Tibial nerve (tissue), 4 donors: ENCODE measurements around the gene CHN1. TPM values are rescaled to one million over a fixed set of nuclear protein-coding genes. Genes with fewer than 3 reads are reported as not detected.

Experiments used
- DNase-seq, 2 donors: peaks; one replicate each; pipeline ENCODE4 v3.0.0-alpha.2; 2019; ENCODE audit warnings: low spot score in 2 of 2
- H3K27ac ChIP-seq, 4 donors: fragments of 200-600 bp; sonication (generic) in 3 of 4; one replicate each; pipeline ENCODE4 v1.5.1; 2017 to 2019; ENCODE audit warnings: mild to moderate bottlenecking in 1 of 4
- H3K27me3 ChIP-seq, 2 donors: fragments of 200-600 bp; sonication (generic) in 1 of 2; one replicate each; pipeline versions ENCODE4 v1.5.1 to v1.6.0; 2017 to 2019
- H3K36me3 ChIP-seq, 3 donors: fragments of 200-600 bp; sonication (generic); one replicate each; pipeline ENCODE4 v1.5.1; 2018 to 2019
- H3K4me1 ChIP-seq, 4 donors: fragments of 200-600 bp; sonication (generic) in 3 of 4; one replicate each; pipeline ENCODE4 v1.5.1; 2017 to 2019
- H3K4me3 ChIP-seq, 4 donors: fragments of 200-600 bp; sonication (generic) in 3 of 4; one replicate each; pipeline ENCODE4 v1.5.1; 2017 to 2019; ENCODE audit warnings: mild to moderate bottlenecking in 1 of 4, moderate library complexity in 1 of 4
- H3K9me3 ChIP-seq, 4 donors: fragments of 200-600 bp; sonication (generic) in 3 of 4; one replicate each; pipeline ENCODE4 v1.5.1; 2017 to 2019
- CTCF ChIP-seq, 5 experiments: fragments of 200-600 bp in 3 of 5; fragments of 450-650 bp in 2 of 5; sonication (generic) in 3 of 5; IDR thresholded peaks; one replicate each; pipeline ENCODE4 v1.5.1; 2016 to 2019; ENCODE audit warnings: antibody characterized with exemption in 5 of 5, mild to moderate bottlenecking in 3 of 5, moderate library complexity in 2 of 5
- EP300 ChIP-seq, 2 donors: sonication (generic); formaldehyde crosslinking; IDR thresholded peaks; one replicate each; pipeline ENCODE4 v1.6.1; 2017; ENCODE audit warnings: antibody characterized with exemption in 2 of 2, mild to moderate bottlenecking in 1 of 2
- POLR2A ChIP-seq, 2 donors: fragments of 450-650 bp; IDR thresholded peaks; one replicate each; pipeline ENCODE4 v1.6.1; 2017; ENCODE audit warnings: antibody characterized with exemption in 2 of 2, mild to moderate bottlenecking in 2 of 2, moderate library complexity in 2 of 2
- WGBS, 2 donors: methylation state at CpG; one replicate each; pipeline ENCODE4 v1.1.5; 2018; 5-methylcytosine and 5-hydroxymethylcytosine counted together
- total RNA-seq, 4 donors: library from RNA; depleted of rRNA; stranded (reverse); fragments of >200 nt; gene quantifications; one replicate each; pipeline ENCODE4 v1.1.0, GENCODE V29; 2016

Gene CHN1
- total RNA-seq, 4 donors from 2014 or later: 17.3 to 27.2 (median 23.8) TPM

- Histone ChIP-seq H3K36me3 (no peaks in the 10 kb centered on the region), H3K4me3 (no peak overlapping the region), H3K27me3 (no peaks in the 10 kb centered on the region), H3K4me1 (peaks cover 0 to 12% (median 0%) of the 10 kb centered on the region in 4 donors), H3K27ac (no peak overlapping the region), H3K9me3 (no peaks in the 10 kb centered on the region)
- no peak for DNase-seq
- 89 to 96% methylated on average over 1 of the region's 1 CpG for WGBS, 2 donors
- TF ChIP-seq EP300 (IDR thresholded peaks at IDR 0.05) (no peak), POLR2A (IDR thresholded peaks at IDR 0.05) (no peak), CTCF (IDR thresholded peaks at IDR 0.05) (no peak)
Measured at GRCh38 chr2:174868878-174869277, 136.3 kb downstream of the CHN1 start.

- H3K4me3 ChIP-seq: no peak overlapping the region
- H3K36me3 ChIP-seq: no peaks in the 10 kb centered on the region
- no peaks in the 10 kb centered on the region for H3K9me3 ChIP-seq
- no peak for DNase-seq
- H3K27me3 ChIP-seq: no peaks in the 10 kb centered on the region
- TF ChIP-seq EP300 (IDR thresholded peaks at IDR 0.05) (no peak), POLR2A (IDR thresholded peaks at IDR 0.05) (no peak), CTCF (IDR thresholded peaks at IDR 0.05) (no peak)
- no peak overlapping the region for H3K27ac ChIP-seq
- no peaks in the 10 kb centered on the region for H3K4me1 ChIP-seq
Measured at GRCh38 chr2:174866421-174866820, 138.8 kb downstream of the CHN1 start.

DNA sequence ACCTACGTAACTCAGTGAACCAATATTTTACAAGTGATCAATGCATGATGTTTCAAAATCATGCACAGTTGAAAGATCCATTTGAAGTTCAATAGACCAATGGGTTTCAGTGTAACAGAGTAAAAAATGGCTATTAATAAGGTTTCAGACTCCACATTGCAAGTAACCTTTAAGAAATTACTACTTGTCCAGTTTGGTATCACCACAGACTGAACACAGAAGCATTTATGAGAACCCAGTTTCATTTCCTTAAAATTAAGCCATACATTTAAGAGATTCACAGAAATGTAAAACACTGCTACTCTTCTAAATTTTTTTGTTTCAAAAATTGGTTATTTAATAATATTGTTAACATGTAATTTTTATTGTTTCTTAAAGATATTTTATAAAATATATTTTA lies 142.0 kb downstream of the CHN1 start:
- no peak overlapping the region for H3K4me3 ChIP-seq
- TF ChIP-seq CTCF (IDR thresholded peaks at IDR 0.05) (no peak), POLR2A (IDR thresholded peaks at IDR 0.05) (no peak), EP300 (IDR thresholded peaks at IDR 0.05) (no peak)
- DNase-seq: no peak
- H3K27me3 ChIP-seq: no peaks in the 10 kb centered on the region
- no peaks in the 10 kb centered on the region for H3K4me1 ChIP-seq
- H3K9me3 ChIP-seq: no peaks in the 10 kb centered on the region
- H3K36me3 ChIP-seq: no peaks in the 10 kb centered on the region
- no peak overlapping the region for H3K27ac ChIP-seq
- 95 to 98% methylated on average over 1 of the region's 1 CpG for WGBS, 2 donors

DNA sequence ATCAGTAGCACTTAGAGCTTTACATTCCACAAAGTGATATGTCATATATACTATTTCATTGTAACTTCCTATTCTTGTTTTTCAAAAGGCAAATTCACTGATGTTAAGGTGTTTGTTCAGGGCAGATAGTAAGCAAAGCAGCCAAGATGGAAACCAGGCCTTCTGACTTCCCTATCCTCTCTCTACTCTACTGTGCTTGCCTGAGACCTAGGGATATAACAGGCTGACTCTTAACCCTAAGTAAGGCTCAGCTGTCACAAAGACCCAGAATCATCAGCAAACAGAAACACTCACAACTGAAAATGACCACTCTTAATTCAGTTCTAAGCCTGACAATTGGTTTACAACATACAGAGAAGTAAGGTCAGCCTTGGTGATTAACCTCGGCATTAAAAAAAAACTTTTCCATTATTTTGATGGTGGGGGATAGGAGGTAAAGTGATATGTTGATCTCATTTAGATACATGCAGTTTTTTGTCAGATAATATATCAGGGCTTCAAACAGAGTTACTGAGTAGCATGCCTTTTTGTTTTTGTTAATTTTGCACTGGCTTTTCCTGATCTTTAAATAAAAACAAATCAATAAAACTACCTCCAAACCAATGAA lies 145.5 kb downstream of the CHN1 start:
- Histone ChIP-seq H3K4me3 (no peak overlapping the region), H3K9me3 (no peaks in the 10 kb centered on the region), H3K27ac (no peak overlapping the region), H3K4me1 (no peaks in the 10 kb centered on the region), H3K36me3 (no peaks in the 10 kb centered on the region), H3K27me3 (no peaks in the 10 kb centered on the region)
- TF ChIP-seq EP300 (IDR thresholded peaks at IDR 0.05) (no peak), POLR2A (IDR thresholded peaks at IDR 0.05) (no peak), CTCF (IDR thresholded peaks at IDR 0.05) (no peak)
- DNase-seq: no peak
- 70 to 72% methylated on average over 1 of the region's 1 CpG for WGBS, 2 donors

DNA sequence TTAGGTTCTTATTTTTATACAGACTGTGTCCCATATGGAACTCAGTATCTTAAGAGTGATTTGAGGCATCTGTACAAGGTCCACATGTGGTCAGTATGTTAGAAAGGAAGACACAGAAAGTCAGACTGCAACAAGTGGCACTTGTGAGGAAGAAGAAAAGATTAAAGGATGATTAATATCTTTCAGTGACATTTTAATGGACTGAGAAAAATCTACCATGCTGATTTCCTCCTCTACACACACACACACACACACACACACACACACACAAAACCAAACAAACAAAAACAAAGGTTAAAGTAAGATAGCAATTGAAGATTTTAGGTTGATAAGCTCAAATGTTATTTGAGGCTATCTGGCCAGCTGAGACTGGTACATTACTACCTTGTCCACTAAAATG lies 146.4 kb downstream of the CHN1 start:
- H3K4me1 ChIP-seq: no peaks in the 10 kb centered on the region
- H3K9me3 ChIP-seq: no peaks in the 10 kb centered on the region
- DNase-seq: no peak
- H3K27me3 ChIP-seq: no peaks in the 10 kb centered on the region
- no peak overlapping the region for H3K4me3 ChIP-seq
- H3K27ac ChIP-seq: no peak overlapping the region
- H3K36me3 ChIP-seq: no peaks in the 10 kb centered on the region
- TF ChIP-seq POLR2A (IDR thresholded peaks at IDR 0.05) (no peak), EP300 (IDR thresholded peaks at IDR 0.05) (no peak), CTCF (IDR thresholded peaks at IDR 0.05) (no peak)
